Stimulated activated CD4-positive, alpha-beta T cell treated with anti-CD3 and anti-CD28 coated beads, TNF-alpha, amount 100 ng/mL, for 4 hours (primary cell): ENCODE measurements around the gene BPHL.
"Not testable (repeated sequence)": the region's sequence is repeated elsewhere in the genome, so short reads cannot be mapped to it uniquely, and the experiment has no call there.

Source experiments
- DNase-seq, 3 experiments: peaks; one replicate each; pipeline ENCODE4 v3.0.0-alpha.2; 2020; ENCODE audit warnings: low read depth in 3 of 3

Gene BPHL

GRCh38 chr6:3178666-3179065, 60.2 kb downstream of the BPHL start:
- not testable (repeated sequence) for DNase-seq

- not testable (repeated sequence) for DNase-seq
Measured at GRCh38 chr6:3179945-3180344, 61.4 kb downstream of the BPHL start.

GRCh38 chr6:3181105-3181504, 62.6 kb downstream of the BPHL start:
- no peak for DNase-seq

GRCh38 chr6:3183066-3183465, 64.6 kb downstream of the BPHL start:
- no peak for DNase-seq

GRCh38 chr6:3186974-3187382, 68.5 kb downstream of the BPHL start:
- no peak for DNase-seq

GRCh38 chr6:3188262-3188661, 69.8 kb downstream of the BPHL start:
- DNase-seq: no peak

GRCh38 chr6:3189192-3189591, 70.7 kb downstream of the BPHL start:
- not testable (repeated sequence) for DNase-seq

GRCh38 chr6:3190056-3190455, 71.5 kb downstream of the BPHL start:
- no peak for DNase-seq

- DNase-seq: no peak
Measured at GRCh38 chr6:3190779-3191178, 72.3 kb downstream of the BPHL start.

GRCh38 chr6:3193102-3193849, 74.8 kb downstream of the BPHL start:
- no peak for DNase-seq

- no peak for DNase-seq
Measured at GRCh38 chr6:3194535-3195419, 76.3 kb downstream of the BPHL start.

GRCh38 chr6:3195420-3195694, 76.8 kb downstream of the BPHL start:
- DNase-seq: no peak

GRCh38 chr6:3195695-3196497, 77.4 kb downstream of the BPHL start:
- DNase-seq: no peak

GRCh38 chr6:3196770-3197169, 78.3 kb downstream of the BPHL start:
- DNase-seq: no peak

GRCh38 chr6:3197734-3198133, 79.2 kb downstream of the BPHL start:
- DNase-seq: not testable (repeated sequence)

GRCh38 chr6:3199382-3199781, 80.9 kb downstream of the BPHL start:
- no peak for DNase-seq

- DNase-seq: no peak
Measured at GRCh38 chr6:3200682-3201081, 82.2 kb downstream of the BPHL start.

GRCh38 chr6:3201388-3201787, 82.9 kb downstream of the BPHL start:
- no peak for DNase-seq
